Right atrium auricular region (tissue), 2 donors: ENCODE results near the gene AATF. TPM values are rescaled to one million over a fixed set of nuclear protein-coding genes. Genes with fewer than 3 reads are reported as not detected.

Experiments
- DNase-seq: peaks from one replicate; pipeline ENCODE4 v3.0.0-alpha.2; 2019; ENCODE audit warnings: low spot score
- H3K27ac ChIP-seq, 2 donors: fragments of 200-600 bp; sonication (generic); 1 replicate in 1 of 2; 2 replicates in 1 of 2; pipeline ENCODE4 v1.5.1; 2016 to 2019
- H3K27me3 ChIP-seq, 2 donors: fragments of 200-600 bp; sonication (generic); one replicate each; pipeline versions ENCODE4 v1.5.1 to v1.6.0; 2017 to 2019
- H3K36me3 ChIP-seq: fragments of 200-600 bp; sonication (generic); one replicate; pipeline ENCODE4 v1.5.1; 2016
- H3K4me1 ChIP-seq, 2 donors: fragments of 200-600 bp; sonication (generic); one replicate each; pipeline versions ENCODE4 v1.5.1 to v1.6.0; 2017 to 2019
- H3K4me3 ChIP-seq, 2 donors: fragments of 200-600 bp; sonication (generic); 1 replicate in 1 of 2; 2 replicates in 1 of 2; pipeline ENCODE4 v1.5.1; 2017 to 2019; ENCODE audit warnings: mild to moderate bottlenecking in 1 of 2, moderate library complexity in 1 of 2
- H3K9me3 ChIP-seq, 2 donors: fragments of 200-600 bp; sonication (generic); one replicate each; pipeline ENCODE4 v1.5.1; 2019
- CTCF ChIP-seq, 2 donors: fragments of 200-600 bp; sonication (generic); IDR thresholded peaks; one replicate each; pipeline ENCODE4 v1.5.1; 2019; ENCODE audit warnings: antibody characterized with exemption in 2 of 2
- total RNA-seq, 2 donors: library from RNA; depleted of rRNA; stranded (reverse); fragments of >200 nt; gene quantifications; one replicate each; pipeline ENCODE4 v1.1.0, GENCODE V29; 2016

The AATF gene
- total RNA-seq, 2 donors from 2014 or later: 17.8 to 23.2 TPM

- TF ChIP-seq CTCF (IDR thresholded peaks at IDR 0.05): no peak
- Histone ChIP-seq H3K4me3 (no peak overlapping the region), H3K4me1 (no peaks in the 10 kb centered on the region), H3K36me3 (peaks cover 9% of the 10 kb centered on the region), H3K9me3 (no peaks in the 10 kb centered on the region), H3K27me3 (no peaks in the 10 kb centered on the region), H3K27ac (no peak overlapping the region)
- DNase-seq: no peak
Measured at GRCh38 chr17:37088459-37088858, 139.7 kb downstream of the AATF start.

- TF ChIP-seq CTCF (IDR thresholded peaks at IDR 0.05): no peak
- no peak overlapping the region for H3K27ac ChIP-seq
- H3K27me3 ChIP-seq: no peaks in the 10 kb centered on the region
- no peak overlapping the region for H3K4me3 ChIP-seq
- peaks cover 9% of the 10 kb centered on the region for H3K36me3 ChIP-seq
- DNase-seq: no peak
- no peaks in the 10 kb centered on the region for H3K4me1 ChIP-seq
- H3K9me3 ChIP-seq: no peaks in the 10 kb centered on the region
Measured at GRCh38 chr17:37088913-37089312, 140.2 kb downstream of the AATF start.

GRCh38 chr17:37089956-37090355 lies 141.2 kb downstream of the AATF start:
- no peaks in the 10 kb centered on the region for H3K4me1 ChIP-seq
- no peak overlapping the region for H3K4me3 ChIP-seq
- H3K36me3 ChIP-seq: peaks cover 10% of the 10 kb centered on the region
- H3K27me3 ChIP-seq: no peaks in the 10 kb centered on the region
- DNase-seq: no peak
- H3K9me3 ChIP-seq: no peaks in the 10 kb centered on the region
- no peak overlapping the region for H3K27ac ChIP-seq
- TF ChIP-seq CTCF (IDR thresholded peaks at IDR 0.05): no peak

GRCh38 chr17:37090941-37091340 lies 142.2 kb downstream of the AATF start:
- TF ChIP-seq CTCF (IDR thresholded peaks at IDR 0.05): no peak
- H3K27ac ChIP-seq: no peak overlapping the region
- no peaks in the 10 kb centered on the region for H3K9me3 ChIP-seq
- no peaks in the 10 kb centered on the region for H3K4me1 ChIP-seq
- no peaks in the 10 kb centered on the region for H3K27me3 ChIP-seq
- no peak overlapping the region for H3K4me3 ChIP-seq
- DNase-seq: no peak
- H3K36me3 ChIP-seq: peaks cover 20% of the 10 kb centered on the region

GRCh38 chr17:37092071-37092470 lies 143.3 kb downstream of the AATF start:
- DNase-seq: no peak
- H3K36me3 ChIP-seq: peaks cover 25% of the 10 kb centered on the region
- no peak overlapping the region for H3K27ac ChIP-seq
- H3K4me3 ChIP-seq: no peak overlapping the region
- H3K27me3 ChIP-seq: no peaks in the 10 kb centered on the region
- H3K9me3 ChIP-seq: no peaks in the 10 kb centered on the region
- H3K4me1 ChIP-seq: no peaks in the 10 kb centered on the region
- no peak for TF ChIP-seq CTCF (IDR thresholded peaks at IDR 0.05)

- TF ChIP-seq CTCF (IDR thresholded peaks at IDR 0.05): no peak
- Histone ChIP-seq H3K27me3 (no peaks in the 10 kb centered on the region), H3K4me3 (no peak overlapping the region), H3K4me1 (no peaks in the 10 kb centered on the region), H3K27ac (no peak overlapping the region), H3K9me3 (no peaks in the 10 kb centered on the region), H3K36me3 (peaks cover 28% of the 10 kb centered on the region)
- DNase-seq: no peak
Measured at GRCh38 chr17:37092701-37093100, 143.9 kb downstream of the AATF start.
